HEK293 (cell line): ENCODE results near the gene MAP1B.

Experiments used
- CTCF ChIA-PET: fragments of 350-600 bp; formaldehyde crosslinking; extraction: SDS; loops from one replicate; lab custom pipeline; 2021; ENCODE audit warnings: antibody characterized with exemption; lab: Yijun Ruan, JAX
- POLR2A ChIA-PET: fragments of 300-600 bp; formaldehyde crosslinking; extraction: SDS; loops from one replicate; lab custom pipeline; 2020; ENCODE audit warnings: antibody characterized with exemption, inconsistent platforms; lab: Yijun Ruan, JAX
- H3K27ac ChIP-seq: fragments of 200-500 bp; sonication (Bioruptor generic); 2 replicates; pipeline ENCODE4 v1.5.1; 2014; ENCODE audit warnings: low read depth, low read length, control low read depth, inconsistent platforms; ENCODE audit errors: extremely low read depth
- H3K36me3 ChIP-seq, 2 experiments: fragments of 200-500 bp in 1 of 2; sonication (Bioruptor generic) in 1 of 2; 1 replicate in 1 of 2; 2 replicates in 1 of 2; pipeline ENCODE4 v1.5.1; 2014 to 2017; ENCODE audit warnings: inconsistent platforms in 2 of 2, low read length in 2 of 2; ENCODE audit not compliant: control insufficient read depth in 2 of 2, insufficient read depth in 1 of 2
- H3K4me1 ChIP-seq: fragments of 200-500 bp; sonication (Bioruptor generic); 2 replicates; pipeline ENCODE4 v1.5.1; 2014; ENCODE audit warnings: mild to moderate bottlenecking, low read length, inconsistent platforms; ENCODE audit not compliant: control insufficient read depth, insufficient read depth
- H3K4me3 ChIP-seq: 2 replicates; pipeline ENCODE4 v1.5.1; 2011; ENCODE audit warnings: low read depth, mild to moderate bottlenecking, control low read depth, low read length, moderate library complexity
- H3K9me3 ChIP-seq: fragments of 200-500 bp; sonication (Bioruptor generic); 2 replicates; pipeline ENCODE4 v1.5.1; 2014; ENCODE audit warnings: low read depth, low read length, inconsistent platforms; ENCODE audit not compliant: control insufficient read depth, insufficient read depth
- GLIS2 ChIP-seq: fragments of 450-650 bp; formaldehyde crosslinking; IDR thresholded peaks from 2 replicates; pipeline ENCODE4 v1.5.1; 2016; ENCODE audit warnings: missing biosample characterization, missing genetic modification characterization
- IKZF3 ChIP-seq: fragments of 450-650 bp; IDR thresholded peaks from 2 replicates; pipeline ENCODE4 v1.5.0; 2018; ENCODE audit warnings: missing biosample characterization, mild to moderate bottlenecking, missing genetic modification characterization, moderate library complexity
- KLF7 ChIP-seq: fragments of 450-650 bp; formaldehyde crosslinking; IDR thresholded peaks from 2 replicates; pipeline ENCODE4 v1.5.1; 2016; ENCODE audit warnings: missing biosample characterization, missing genetic modification characterization, borderline replicate concordance
- OSR2 ChIP-seq: fragments of 450-650 bp; formaldehyde crosslinking; IDR thresholded peaks from 2 replicates; pipeline ENCODE4 v1.5.1; 2016; ENCODE audit warnings: missing biosample characterization, missing genetic modification characterization
- PRDM1 ChIP-seq: fragments of 450-650 bp; formaldehyde crosslinking; IDR thresholded peaks from 2 replicates; pipeline ENCODE4; 2016; ENCODE audit warnings: missing biosample characterization, missing genetic modification characterization
- SCRT1 ChIP-seq: fragments of 450-650 bp; formaldehyde crosslinking; IDR thresholded peaks from 2 replicates; pipeline ENCODE4 v1.5.1; 2016; ENCODE audit warnings: missing biosample characterization, missing genetic modification characterization, borderline replicate concordance
- ZBTB44 ChIP-seq: fragments of 450-650 bp; IDR thresholded peaks from 2 replicates; pipeline ENCODE4 v1.5.1; 2018; ENCODE audit warnings: missing biosample characterization, mild to moderate bottlenecking, missing genetic modification characterization
- ZBTB48 ChIP-seq: fragments of 450-650 bp; formaldehyde crosslinking; IDR thresholded peaks from 2 replicates; pipeline ENCODE4 v1.5.1; 2016; ENCODE audit warnings: missing biosample characterization, missing genetic modification characterization
- ZBTB49 ChIP-seq: fragments of 450-650 bp; formaldehyde crosslinking; IDR thresholded peaks from 2 replicates; pipeline ENCODE4 v1.5.1; 2016; ENCODE audit warnings: missing biosample characterization, missing genetic modification characterization, low read depth
- ZEB2 ChIP-seq: fragments of 450-650 bp; formaldehyde crosslinking; IDR thresholded peaks from 2 replicates; pipeline ENCODE4 v1.5.1; 2016; ENCODE audit warnings: missing biosample characterization, missing genetic modification characterization
- ZNF18 ChIP-seq: fragments of 450-650 bp; formaldehyde crosslinking; IDR thresholded peaks from 2 replicates; pipeline ENCODE4 v1.5.1; 2016; ENCODE audit warnings: missing biosample characterization, missing genetic modification characterization
- ZNF202 ChIP-seq: fragments of 450-650 bp; formaldehyde crosslinking; IDR thresholded peaks from 2 replicates; pipeline ENCODE4 v1.5.1; 2016; ENCODE audit warnings: missing biosample characterization, missing genetic modification characterization, borderline replicate concordance
- ZNF488 ChIP-seq: fragments of 450-650 bp; formaldehyde crosslinking; IDR thresholded peaks from 2 replicates; pipeline ENCODE4 v1.5.1; 2016; ENCODE audit warnings: missing biosample characterization, missing genetic modification characterization
- ZNF514 ChIP-seq: fragments of 450-650 bp; formaldehyde crosslinking; IDR thresholded peaks from 2 replicates; pipeline ENCODE4 v1.5.1; 2016; ENCODE audit warnings: missing biosample characterization, missing genetic modification characterization
- ZNF580 ChIP-seq: fragments of 450-650 bp; formaldehyde crosslinking; IDR thresholded peaks from 2 replicates; pipeline ENCODE4 v1.5.1; 2016; ENCODE audit warnings: missing biosample characterization, missing genetic modification characterization
- ZNF626 ChIP-seq: fragments of 450-650 bp; sonication (Bioruptor Pico); formaldehyde crosslinking; IDR thresholded peaks from 2 replicates; pipeline ENCODE4 v1.5.1; 2018; ENCODE audit warnings: missing biosample characterization, missing genetic modification characterization, inconsistent platforms
- TF ChIP-seq, protein P1 (sequence below): fragments of 450-650 bp; formaldehyde crosslinking; IDR thresholded peaks from 2 replicates; pipeline ENCODE4 v1.5.1; 2017; ENCODE audit warnings: missing biosample characterization, missing genetic modification characterization
- TF ChIP-seq, protein P2 (sequence below): fragments of 450-650 bp; formaldehyde crosslinking; IDR thresholded peaks from 2 replicates; pipeline ENCODE4 v1.5.1; 2016; ENCODE audit warnings: missing biosample characterization, missing genetic modification characterization
- TF ChIP-seq, protein P3 (sequence below): fragments of 450-650 bp; formaldehyde crosslinking; IDR thresholded peaks from 2 replicates; pipeline ENCODE4 v1.5.1; 2017; ENCODE audit warnings: missing biosample characterization, missing genetic modification characterization

Gene MAP1B

GRCh38 chr5:72141440-72142355 is 34.4 kb downstream of the MAP1B start:
- no peaks in the 10 kb centered on the region for H3K36me3 ChIP-seq
- no peak overlapping the region for H3K4me3 ChIP-seq
- H3K27ac ChIP-seq: peak overlapping the region; percentile 54; the same call in 1 of the 2 replicates
- POLR2A ChIA-PET: interaction anchor here (0.6 kb wide), 1 partner anchor 367 kb away, joined by 3 read pairs; no protein-coding TSS in a partner anchor
- H3K4me1 ChIP-seq: peaks cover 15% of the 10 kb centered on the region
- H3K9me3 ChIP-seq: no peaks in the 10 kb centered on the region
- CTCF ChIA-PET: interaction anchor here (0.6 kb wide), 1 partner anchor 1067 kb away, joined by 3 read pairs; no protein-coding TSS in a partner anchor
- TF ChIP-seq GLIS2 (tag by site-specific recombination) (no peak), IKZF3 (tag by site-specific recombination) (peak; percentile 48; the same call in 1 of the 2 replicates), ZNF514 (tag by site-specific recombination) (no peak), ZNF488 (no peak), ZNF202 (no peak)
- TF ChIP-seq, protein P1, sequence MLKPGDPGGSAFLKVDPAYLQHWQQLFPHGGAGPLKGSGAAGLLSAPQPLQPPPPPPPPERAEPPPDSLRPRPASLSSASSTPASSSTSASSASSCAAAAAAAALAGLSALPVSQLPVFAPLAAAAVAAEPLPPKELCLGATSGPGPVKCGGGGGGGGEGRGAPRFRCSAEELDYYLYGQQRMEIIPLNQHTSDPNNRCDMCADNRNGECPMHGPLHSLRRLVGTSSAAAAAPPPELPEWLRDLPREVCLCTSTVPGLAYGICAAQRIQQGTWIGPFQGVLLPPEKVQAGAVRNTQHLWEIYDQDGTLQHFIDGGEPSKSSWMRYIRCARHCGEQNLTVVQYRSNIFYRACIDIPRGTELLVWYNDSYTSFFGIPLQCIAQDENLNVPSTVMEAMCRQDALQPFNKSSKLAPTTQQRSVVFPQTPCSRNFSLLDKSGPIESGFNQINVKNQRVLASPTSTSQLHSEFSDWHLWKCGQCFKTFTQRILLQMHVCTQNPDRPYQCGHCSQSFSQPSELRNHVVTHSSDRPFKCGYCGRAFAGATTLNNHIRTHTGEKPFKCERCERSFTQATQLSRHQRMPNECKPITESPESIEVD (tag by site-specific recombination): peak; percentile 56

GRCh38 chr5:72144762-72145161 is 37.5 kb downstream of the MAP1B start:
- no peak for TF ChIP-seq ZBTB49
- TF ChIP-seq, protein P2, sequence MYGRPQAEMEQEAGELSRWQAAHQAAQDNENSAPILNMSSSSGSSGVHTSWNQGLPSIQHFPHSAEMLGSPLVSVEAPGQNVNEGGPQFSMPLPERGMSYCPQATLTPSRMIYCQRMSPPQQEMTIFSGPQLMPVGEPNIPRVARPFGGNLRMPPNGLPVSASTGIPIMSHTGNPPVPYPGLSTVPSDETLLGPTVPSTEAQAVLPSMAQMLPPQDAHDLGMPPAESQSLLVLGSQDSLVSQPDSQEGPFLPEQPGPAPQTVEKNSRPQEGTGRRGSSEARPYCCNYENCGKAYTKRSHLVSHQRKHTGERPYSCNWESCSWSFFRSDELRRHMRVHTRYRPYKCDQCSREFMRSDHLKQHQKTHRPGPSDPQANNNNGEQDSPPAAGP: no peak
- TF ChIP-seq, protein P3, sequence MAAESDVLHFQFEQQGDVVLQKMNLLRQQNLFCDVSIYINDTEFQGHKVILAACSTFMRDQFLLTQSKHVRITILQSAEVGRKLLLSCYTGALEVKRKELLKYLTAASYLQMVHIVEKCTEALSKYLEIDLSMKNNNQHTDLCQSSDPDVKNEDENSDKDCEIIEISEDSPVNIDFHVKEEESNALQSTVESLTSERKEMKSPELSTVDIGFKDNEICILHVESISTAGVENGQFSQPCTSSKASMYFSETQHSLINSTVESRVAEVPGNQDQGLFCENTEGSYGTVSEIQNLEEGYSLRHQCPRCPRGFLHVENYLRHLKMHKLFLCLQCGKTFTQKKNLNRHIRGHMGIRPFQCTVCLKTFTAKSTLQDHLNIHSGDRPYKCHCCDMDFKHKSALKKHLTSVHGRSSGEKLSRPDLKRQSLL (tag by site-specific recombination): no peak
- TF ChIP-seq ZBTB48 (tag by site-specific recombination): no peak
- TF ChIP-seq SCRT1 (tag by site-specific recombination): no peak
- no peak for TF ChIP-seq ZNF18 (tag by site-specific recombination)
- TF ChIP-seq KLF7 (tag by site-specific recombination): no peak
- no peak for TF ChIP-seq OSR2 (tag by site-specific recombination)
- no peak for TF ChIP-seq PRDM1
- TF ChIP-seq ZNF626: no peak
- TF ChIP-seq ZEB2 (tag by site-specific recombination): no peak
- TF ChIP-seq ZBTB44 (tag by site-specific recombination): no peak
- TF ChIP-seq ZNF580 (tag by site-specific recombination): no peak
- Histone ChIP-seq H3K36me3 (peaks cover 0 to 2% of the 10 kb centered on the region in 2 experiments; a peak in 2 of 3 replicates), H3K9me3 (no peaks in the 10 kb centered on the region), H3K4me3 (no peak overlapping the region), H3K4me1 (peaks cover 15% of the 10 kb centered on the region), H3K27ac (no peak overlapping the region)
- CTCF ChIA-PET: interaction anchor here (0.5 kb wide), 1 partner anchor 1962 kb away, joined by 3 read pairs; no protein-coding TSS in a partner anchor
- POLR2A ChIA-PET: no interaction called here
